ENCODE measurements around the gene TNRC6C. TPM values are rescaled to one million over a fixed set of nuclear protein-coding genes. Genes with fewer than 3 reads are reported as not detected.

The TNRC6C gene
- polyA plus RNA-seq, 1 donor (not counting 4 experiments of a cell fraction or from before 2014, with no cell fraction given): 0.34 TPM

DNA sequence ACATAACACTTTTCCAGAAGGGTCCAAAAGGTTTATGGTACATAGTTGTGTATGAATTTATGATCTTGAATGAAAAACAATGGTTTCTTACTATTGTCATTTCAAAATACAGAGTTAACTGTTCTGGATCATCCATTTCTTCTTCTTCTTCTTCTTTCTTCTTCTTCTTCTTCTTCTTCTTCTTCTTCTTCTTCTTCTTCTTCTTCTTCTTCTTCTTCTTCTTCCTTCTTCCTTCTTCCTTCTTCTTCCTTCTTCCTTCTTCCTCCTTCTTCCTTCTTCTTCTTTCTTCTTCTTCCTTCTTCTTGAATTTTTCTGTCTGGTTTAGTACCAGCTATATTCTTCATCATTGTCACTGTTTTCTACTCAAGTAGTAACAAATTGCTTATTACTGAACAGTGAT is 47.8 kb downstream of the TNRC6C start:
- Histone ChIP-seq H3K9me3 (ENCODE audit: control insufficient read depth, low read depth, low read length) (no peaks in the 10 kb centered on the region), H3K4me2 (ENCODE audit: control insufficient read depth, extremely low read depth, insufficient read depth, low read depth, low read length) (no peak overlapping the region), H3K9ac (ENCODE audit: control insufficient read depth, extremely low read depth, insufficient read depth, low read length) (no peak overlapping the region), H3K36me3 (ENCODE audit: control insufficient read depth in 2 of 2, extremely low read depth in 1 of 2, insufficient read depth in 2 of 2, low read length in 2 of 2) (no peaks in the 10 kb centered on the region), H4K20me1 (ENCODE audit: control insufficient read depth, extremely low read depth, insufficient read depth, low read length) (no peaks in the 10 kb centered on the region), H2AFZ (ENCODE audit: control insufficient read depth, low read length) (no peak overlapping the region), H3K79me2 (ENCODE audit: control insufficient read depth, insufficient read depth, low read length) (no peaks in the 10 kb centered on the region), H3K27ac (ENCODE audit: control insufficient read depth, insufficient read depth, low read length) (no peak overlapping the region), H3K4me3 (ENCODE audit: control insufficient read depth in 2 of 3, extremely low read depth in 1 of 3, insufficient read depth in 2 of 3, low read depth in 1 of 3, low read length in 3 of 3) (no peak overlapping the region), H3K27me3 (ENCODE audit: control insufficient read depth, extremely low read depth, insufficient read depth, low read length) (no peaks in the 10 kb centered on the region), H3K9me1 (ENCODE audit: control insufficient read depth, extremely low read depth, insufficient read depth, low read length) (no peaks in the 10 kb centered on the region), H3K4me1 (ENCODE audit: control insufficient read depth, extremely low read depth, insufficient read depth, low read length) (no peaks in the 10 kb centered on the region)
- DNase-seq (ENCODE audit: low read depth, low spot score): no peak
- TF ChIP-seq EZH2 (IDR thresholded peaks at IDR 0.05; ENCODE audit: low read length): no peak
- TF ChIP-seq, protein P1, sequence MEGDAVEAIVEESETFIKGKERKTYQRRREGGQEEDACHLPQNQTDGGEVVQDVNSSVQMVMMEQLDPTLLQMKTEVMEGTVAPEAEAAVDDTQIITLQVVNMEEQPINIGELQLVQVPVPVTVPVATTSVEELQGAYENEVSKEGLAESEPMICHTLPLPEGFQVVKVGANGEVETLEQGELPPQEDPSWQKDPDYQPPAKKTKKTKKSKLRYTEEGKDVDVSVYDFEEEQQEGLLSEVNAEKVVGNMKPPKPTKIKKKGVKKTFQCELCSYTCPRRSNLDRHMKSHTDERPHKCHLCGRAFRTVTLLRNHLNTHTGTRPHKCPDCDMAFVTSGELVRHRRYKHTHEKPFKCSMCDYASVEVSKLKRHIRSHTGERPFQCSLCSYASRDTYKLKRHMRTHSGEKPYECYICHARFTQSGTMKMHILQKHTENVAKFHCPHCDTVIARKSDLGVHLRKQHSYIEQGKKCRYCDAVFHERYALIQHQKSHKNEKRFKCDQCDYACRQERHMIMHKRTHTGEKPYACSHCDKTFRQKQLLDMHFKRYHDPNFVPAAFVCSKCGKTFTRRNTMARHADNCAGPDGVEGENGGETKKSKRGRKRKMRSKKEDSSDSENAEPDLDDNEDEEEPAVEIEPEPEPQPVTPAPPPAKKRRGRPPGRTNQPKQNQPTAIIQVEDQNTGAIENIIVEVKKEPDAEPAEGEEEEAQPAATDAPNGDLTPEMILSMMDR (optimal IDR thresholded peaks at IDR 0.05 in 1 of 3, IDR thresholded peaks at IDR 0.05 in 1 of 3, conservative IDR thresholded peaks at IDR 0.05 in 1 of 3; ENCODE audit: extremely low read depth in 1 of 3, insufficient read depth in 2 of 3, low read length in 3 of 3): no peak
- no peak for FAIRE-seq
- dilution Hi-C loops (cut with MboI; ENCODE audit: extremely low pct_ligation_motif_present, low sequenced_read_pairs): no loop called here

DNA sequence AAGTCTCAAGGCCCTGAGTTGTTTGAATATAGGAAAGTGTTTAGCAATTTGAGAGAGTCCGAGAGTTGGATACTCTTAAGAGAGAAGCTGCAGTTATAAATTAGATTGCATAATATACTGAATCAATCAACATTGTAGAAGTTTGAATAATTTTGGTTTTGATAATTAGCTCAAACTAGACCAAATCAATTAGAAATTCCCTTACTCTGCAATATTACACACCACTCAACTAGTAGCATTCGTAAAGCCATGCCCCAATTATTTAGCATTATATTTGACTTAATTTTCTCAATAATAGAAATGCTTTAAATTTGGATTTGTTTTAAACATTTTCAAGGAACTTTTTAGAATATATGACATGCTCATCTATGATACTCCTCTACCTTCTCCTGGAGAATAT is 49.1 kb downstream of the TNRC6C start:
- Histone ChIP-seq H3K36me3 (ENCODE audit: control insufficient read depth in 2 of 2, extremely low read depth in 1 of 2, insufficient read depth in 2 of 2, low read length in 2 of 2) (no peaks in the 10 kb centered on the region), H3K9me1 (ENCODE audit: control insufficient read depth, extremely low read depth, insufficient read depth, low read length) (no peaks in the 10 kb centered on the region), H3K4me1 (ENCODE audit: control insufficient read depth, extremely low read depth, insufficient read depth, low read length) (no peaks in the 10 kb centered on the region), H3K9ac (ENCODE audit: control insufficient read depth, extremely low read depth, insufficient read depth, low read length) (no peak overlapping the region), H3K79me2 (ENCODE audit: control insufficient read depth, insufficient read depth, low read length) (no peaks in the 10 kb centered on the region), H3K4me2 (ENCODE audit: control insufficient read depth, extremely low read depth, insufficient read depth, low read depth, low read length) (no peak overlapping the region), H3K27ac (ENCODE audit: control insufficient read depth, insufficient read depth, low read length) (no peak overlapping the region), H3K27me3 (ENCODE audit: control insufficient read depth, extremely low read depth, insufficient read depth, low read length) (no peaks in the 10 kb centered on the region), H3K9me3 (ENCODE audit: control insufficient read depth, low read depth, low read length) (no peaks in the 10 kb centered on the region), H2AFZ (ENCODE audit: control insufficient read depth, low read length) (no peak overlapping the region), H4K20me1 (ENCODE audit: control insufficient read depth, extremely low read depth, insufficient read depth, low read length) (no peaks in the 10 kb centered on the region), H3K4me3 (ENCODE audit: control insufficient read depth in 2 of 3, extremely low read depth in 1 of 3, insufficient read depth in 2 of 3, low read depth in 1 of 3, low read length in 3 of 3) (no peak overlapping the region)
- no peak for DNase-seq (ENCODE audit: low read depth, low spot score)
- dilution Hi-C loops (cut with MboI; ENCODE audit: extremely low pct_ligation_motif_present, low sequenced_read_pairs): no loop called here
- no peak for FAIRE-seq
- TF ChIP-seq, protein P1 (optimal IDR thresholded peaks at IDR 0.05 in 1 of 3, IDR thresholded peaks at IDR 0.05 in 1 of 3, conservative IDR thresholded peaks at IDR 0.05 in 1 of 3; ENCODE audit: extremely low read depth in 1 of 3, insufficient read depth in 2 of 3, low read length in 3 of 3): no peak
- TF ChIP-seq EZH2 (IDR thresholded peaks at IDR 0.05; ENCODE audit: low read length): no peak

All from keratinocyte (primary cell).